H1 (cell line): ENCODE measurements around the gene FA2H. TPM values are rescaled to one million over a fixed set of nuclear protein-coding genes. Genes with fewer than 3 reads are reported as not detected.
A peak's percentile ranks its signal among the peaks of the same experiment; 100 is the strongest.
"Not testable (repeated sequence)": the region's sequence is repeated elsewhere in the genome, so short reads cannot be mapped to it uniquely, and the experiment has no call there.

Experiments
- CTCF ChIA-PET: fragments of 300-600 bp; sonication (Branson Sonifier 250); formaldehyde crosslinking; loops from one replicate; lab custom pipeline; 2021; ENCODE audit not compliant: partially characterized antibody; lab: Charles Lee
- POLR2A ChIA-PET: fragments of 300-600 bp; sonication (Branson Sonifier 250); formaldehyde crosslinking; loops from one replicate; lab custom pipeline; 2021; ENCODE audit warnings: inconsistent platforms; ENCODE audit not compliant: partially characterized antibody; lab: Charles Lee
- DNase-seq, 2 experiments: peaks; one replicate each; pipeline versions ENCODE4 v3.0.0 to v3.0.0-alpha.2; 2010 to 2022; ENCODE audit warnings: low spot score in 2 of 2, low read depth in 1 of 2, mixed read lengths in 1 of 2
- FAIRE-seq: peaks from 2 replicates; lab custom pipeline; 2011; peaks lifted over from hg19 to GRCh38; lab: Jason Lieb, UNC
- H2AFZ ChIP-seq: 2 replicates; pipeline ENCODE4 v1.8.1; 2012; ENCODE audit warnings: low read length, inconsistent platforms
- H2AK5ac ChIP-seq: 2 replicates; pipeline ENCODE4 v1.6.1; 2013; ENCODE audit warnings: low read depth, low read length
- H2BK120ac ChIP-seq: replicated peaks from 2 replicates; pipeline ENCODE3; 2013; ENCODE audit warnings: low read depth, low read length, inconsistent platforms
- H2BK12ac ChIP-seq: 2 replicates; pipeline ENCODE4 v1.6.1; 2013; ENCODE audit warnings: low read depth, low read length
- H2BK15ac ChIP-seq: 2 replicates; pipeline ENCODE4 v1.6.1; 2013; ENCODE audit warnings: low read length
- H2BK20ac ChIP-seq: 2 replicates; pipeline ENCODE4 v1.6.1; 2013; ENCODE audit warnings: low read length
- H2BK5ac ChIP-seq: 2 replicates; pipeline ENCODE4 v1.6.1; 2013; ENCODE audit warnings: low read depth, low read length
- H3K14ac ChIP-seq: 2 replicates; pipeline ENCODE4 v1.6.1; 2013; ENCODE audit warnings: inconsistent platforms; ENCODE audit not compliant: insufficient read length
- H3K18ac ChIP-seq: 2 replicates; pipeline ENCODE4 v1.6.1; 2013; ENCODE audit warnings: low read length; ENCODE audit errors: extremely low read depth
- H3K23ac ChIP-seq: 2 replicates; pipeline ENCODE4 v1.6.1; 2013; ENCODE audit warnings: inconsistent platforms; ENCODE audit not compliant: insufficient read length
- H3K23me2 ChIP-seq: 2 replicates; pipeline ENCODE4 v1.6.1; 2013; ENCODE audit warnings: low read depth, low read length
- H3K27ac ChIP-seq: 2 replicates; pipeline ENCODE4 v1.6.1; 2011; ENCODE audit warnings: low read depth, low read length, inconsistent platforms
- H3K27me3 ChIP-seq, 4 experiments: replicated peaks in 1 of 4; 1 replicate in 1 of 4; 2 replicates in 3 of 4; pipeline versions ENCODE4 v1.6.1 to v1.8.1; 2011 to 2013; ENCODE audit warnings: low read length in 3 of 4, mild to moderate bottlenecking in 3 of 4, inconsistent platforms in 2 of 4, mixed read lengths in 2 of 4, moderate library complexity in 1 of 4; ENCODE audit not compliant: control insufficient read depth in 3 of 4, insufficient read depth in 3 of 4; ENCODE audit errors: extremely low read depth in 1 of 4
- H3K36me3 ChIP-seq, 4 experiments: 2 replicates each; pipeline versions ENCODE4 v1.6.1 to v1.8.1; 2011 to 2013; ENCODE audit warnings: mild to moderate bottlenecking in 4 of 4, low read length in 3 of 4, moderate library complexity in 2 of 4, control low read depth in 1 of 4, inconsistent platforms in 1 of 4; ENCODE audit not compliant: insufficient read depth in 4 of 4, control insufficient read depth in 2 of 4
- H3K4ac ChIP-seq: replicated peaks from 2 replicates; pipeline ENCODE3; 2013; ENCODE audit warnings: low read length, low read depth, mixed read lengths, inconsistent platforms; ENCODE audit not compliant: insufficient read length
- H3K4me1 ChIP-seq, 4 experiments: replicated peaks in 1 of 4; 1 replicate in 1 of 4; 2 replicates in 3 of 4; pipeline versions ENCODE4 v1.6.1 to v1.8.1; 2011 to 2013; ENCODE audit warnings: low read length in 3 of 4, inconsistent platforms in 2 of 4, mixed read lengths in 1 of 4; ENCODE audit not compliant: insufficient read depth in 4 of 4, control insufficient read depth in 3 of 4
- H3K4me2 ChIP-seq, 2 experiments: 2 replicates each; pipeline versions ENCODE4 v1.6.1 to v1.8.1; 2011 to 2013; ENCODE audit warnings: low read depth in 2 of 2, low read length in 2 of 2, control low read depth in 1 of 2, inconsistent platforms in 1 of 2, mild to moderate bottlenecking in 1 of 2; ENCODE audit not compliant: insufficient read depth in 1 of 2
- H3K4me3 ChIP-seq, 4 experiments: fragments of 200-600, 300-600 bp in 1 of 4; sonication (generic), shearing (Covaris generic), sonication (Bioruptor Twin) in 1 of 4; 2 replicates each; pipeline versions ENCODE4 v1.5.1 to v1.8.1; 2011 to 2016; ENCODE audit warnings: low read length in 4 of 4, low read depth in 3 of 4, control low read depth in 2 of 4, inconsistent platforms in 2 of 4, mild to moderate bottlenecking in 2 of 4, mixed read lengths in 1 of 4, moderate library complexity in 1 of 4; ENCODE audit not compliant: insufficient read depth in 2 of 4; ENCODE audit errors: extremely low read depth in 1 of 4
- H3K56ac ChIP-seq: replicated peaks from 2 replicates; pipeline ENCODE3; 2013; ENCODE audit warnings: low read depth, mild to moderate bottlenecking, mixed read lengths, low read length, inconsistent platforms; ENCODE audit not compliant: insufficient read length
- H3K79me1 ChIP-seq: 2 replicates; pipeline ENCODE4 v1.6.1; 2013; ENCODE audit warnings: low read depth, low read length, control low read depth
- H3K79me2 ChIP-seq, 2 experiments: 2 replicates each; pipeline versions ENCODE4 v1.6.1 to v1.8.1; 2012 to 2013; ENCODE audit warnings: low read length in 2 of 2, mild to moderate bottlenecking in 2 of 2, inconsistent platforms in 1 of 2; ENCODE audit not compliant: insufficient read depth in 2 of 2, control insufficient read depth in 1 of 2
- H3K9ac ChIP-seq, 4 experiments: replicated peaks in 1 of 4; 1 replicate in 1 of 4; 2 replicates in 3 of 4; pipeline versions ENCODE4 v1.6.1 to v1.8.1; 2011 to 2013; ENCODE audit warnings: low read depth in 3 of 4, low read length in 3 of 4, control low read depth in 2 of 4, mild to moderate bottlenecking in 2 of 4, moderate library complexity in 2 of 4, inconsistent platforms in 1 of 4; ENCODE audit errors: extremely low read depth in 1 of 4
- H3K9me3 ChIP-seq, 2 experiments: 2 replicates each; pipeline versions ENCODE4 v1.6.1 to v1.8.1; 2012 to 2013; ENCODE audit warnings: mild to moderate bottlenecking in 2 of 2, moderate library complexity in 2 of 2, control low read depth in 1 of 2, inconsistent platforms in 1 of 2, low read depth in 1 of 2, low read length in 1 of 2, mixed read lengths in 1 of 2; ENCODE audit not compliant: insufficient read depth in 2 of 2
- H4K20me1 ChIP-seq, 2 experiments: replicated peaks in 1 of 2; 2 replicates each; pipeline versions ENCODE3 to v1.8.1; 2011 to 2013; ENCODE audit warnings: inconsistent platforms in 2 of 2, low read length in 2 of 2, mild to moderate bottlenecking in 1 of 2; ENCODE audit not compliant: insufficient read depth in 2 of 2, control insufficient read depth in 1 of 2
- H4K5ac ChIP-seq: 2 replicates; pipeline ENCODE4 v1.6.1; 2013; ENCODE audit warnings: low read length, low read depth, mixed read lengths, inconsistent platforms; ENCODE audit not compliant: insufficient read length
- H4K8ac ChIP-seq: 2 replicates; pipeline ENCODE4 v1.8.0; 2013; ENCODE audit warnings: mild to moderate bottlenecking, moderate library complexity, low read length, inconsistent platforms; ENCODE audit not compliant: insufficient read depth; ENCODE audit errors: extremely low read depth
- H4K91ac ChIP-seq: replicated peaks from 2 replicates; pipeline ENCODE3; 2013; ENCODE audit warnings: low read length, mixed read lengths, inconsistent platforms; ENCODE audit not compliant: insufficient read length
- KDM1A ChIP-seq: fragments of 200-600, 300-600 bp; sonication (generic); IDR thresholded peaks from 2 replicates; pipeline ENCODE4 v1.7.1; 2016; ENCODE audit warnings: mild to moderate bottlenecking, low read length, borderline replicate concordance
- WGBS, 2 experiments: shearing (Covaris generic) in 1 of 2; methylation state at CpG; one replicate each; pipeline versions ENCODE4 v1.1.6 to v1.1.7; 2013 to 2015; ENCODE audit warnings: low lambda C conversion rate in 2 of 2, mixed read lengths in 2 of 2, inconsistent platforms in 1 of 2, low coverage in 1 of 2, missing lambda C conversion rate in 1 of 2; ENCODE audit not compliant: insufficient replicate concordance in 2 of 2, insufficient coverage in 1 of 2, insufficient read length in 1 of 2; ENCODE audit errors: extremely low coverage in 1 of 2, missing lambda C conversion rate in 1 of 2; 5-methylcytosine and 5-hydroxymethylcytosine counted together
- polyA plus RNA-seq, 7 experiments: library from polyadenylated mRNA; depleted of rRNA in 3 of 7; stranded (reverse) in 5 of 7; unstranded in 2 of 7; fragments of >200 nt in 5 of 7; fragments of 200-250 nt in 2 of 7; gene quantifications; 1 replicate in 5 of 7; 2 replicates in 1 of 7; 4 replicates in 1 of 7; pipeline versions ENCODE4 v1.2.1 to v1.2.3, GENCODE V29; 2011 to 2013; ENCODE audit warnings: missing spikeins in 2 of 7, mixed read lengths in 2 of 7
- total RNA-seq: library from RNA; stranded (reverse); fragmentation: NEBNext Ultra II Directional; extraction: Animal tissue kit (Norgen Biotek cat#: 25700); gene quantifications from 2 replicates; pipeline ENCODE4 v1.2.1, GENCODE V29; 2021

Gene FA2H
- total and polyA plus RNA-seq, 2 of the 8 experiments (the other 6 are each of a cell fraction or from before 2014, with no cell fraction given): 2.1 to 2.5 TPM

DNA sequence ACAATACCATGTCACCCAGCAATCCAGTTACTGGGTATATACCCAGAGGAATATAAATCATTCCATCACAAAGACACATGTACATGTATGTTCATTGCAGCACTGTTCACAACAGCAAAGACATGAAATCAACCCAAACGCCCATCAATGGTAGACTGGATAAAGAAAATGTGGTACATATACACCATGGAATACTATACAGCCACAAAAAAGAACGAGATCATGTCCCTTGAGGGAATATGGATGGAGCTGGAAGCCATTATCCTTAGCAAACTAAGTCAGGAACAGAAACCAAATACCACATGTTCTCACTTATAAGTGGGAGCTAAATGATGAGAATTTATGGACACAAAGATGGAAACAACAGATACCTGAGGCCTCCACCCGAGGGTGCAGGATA lies 10.4 kb downstream of the FA2H start:
- H3K4me2 ChIP-seq, H4K8ac ChIP-seq, H3K4ac ChIP-seq, H3K14ac ChIP-seq, H4K20me1 ChIP-seq, H3K9me3 ChIP-seq, H2AK5ac ChIP-seq, H3K4me1 ChIP-seq, H2BK15ac ChIP-seq, H3K56ac ChIP-seq, DNase-seq, H2BK120ac ChIP-seq, H2BK5ac ChIP-seq, H3K18ac ChIP-seq, H2AFZ ChIP-seq, H3K23me2 ChIP-seq, H3K27me3 ChIP-seq, POLR2A ChIA-PET, H3K27ac ChIP-seq, H3K79me1 ChIP-seq, H3K9ac ChIP-seq, FAIRE-seq, H2BK12ac ChIP-seq, H3K79me2 ChIP-seq, H3K4me3 ChIP-seq, H4K5ac ChIP-seq, H3K23ac ChIP-seq, H4K91ac ChIP-seq, H2BK20ac ChIP-seq, H3K36me3 ChIP-seq: not testable (repeated sequence)
- WGBS, 2 experiments: 86% methylated on average over 3 of the region's 3 CpGs; no CpG with 5 or more reads in 1 of the 2 experiments
- CTCF ChIA-PET: interaction anchor here (0.6 to 3.4 kb wide), 5 partner anchors 31 to 99 kb away, joined by 3 to 18 read pairs (median 4); no protein-coding TSS in a partner anchor
- TF ChIP-seq KDM1A: 0 out of 2 replicates have a peak, but pooled peaks have one; percentile 31
